A549 (cell line): ENCODE measurements around the gene ZNF502. TPM values are rescaled to one million over a fixed set of nuclear protein-coding genes. Genes with fewer than 3 reads are reported as not detected.
A peak's percentile ranks its signal among the peaks of the same experiment; 100 is the strongest.

Experiments
- ATAC-seq, 2 experiments: fragments of 200-7000 bp in 1 of 2; fragments of >200 bp in 1 of 2; cut with Nextera tagmentation in 1 of 2; cut with Tn5 transposase in 1 of 2; 3 replicates each; pipeline versions ENCODE4 v1.8.0 to v1.9.1; 2018 to 2020; ENCODE audit warnings: mild to moderate bottlenecking in 1 of 2, moderate library complexity in 1 of 2
- CTCF ChIA-PET: fragments of 300-600 bp; sonication (Branson Sonifier 250); formaldehyde crosslinking; extraction: SDS; loops from one replicate; lab custom pipeline; 2021; ENCODE audit warnings: antibody characterized with exemption, inconsistent platforms; lab: Yijun Ruan, JAX
- POLR2A ChIA-PET: fragments of 350-600 bp; formaldehyde crosslinking; extraction: SDS; loops from one replicate; lab custom pipeline; 2021; ENCODE audit warnings: antibody characterized with exemption, inconsistent platforms; lab: Yijun Ruan, JAX
- DNase-seq, 2 experiments: peaks; one replicate each; pipeline versions ENCODE4 v3.0.0 to v3.0.0-alpha.2; 2011 to 2016; ENCODE audit warnings: low read depth in 1 of 2, low spot score in 1 of 2
- FAIRE-seq: peaks from 2 replicates; lab custom pipeline; 2011; peaks lifted over from hg19 to GRCh38; lab: Jason Lieb, UNC
- H3K27ac ChIP-seq, 2 experiments: fragments of >200 bp; sonication (Bioruptor Twin); formaldehyde crosslinking; 3 replicates each; pipeline ENCODE4 v1.5.1; 2016 to 2017
- H3K4me1 ChIP-seq: fragments of >200 bp; sonication (Bioruptor Twin); formaldehyde crosslinking; 3 replicates; pipeline ENCODE4 v1.6.1; 2016
- H3K4me2 ChIP-seq: fragments of >200 bp; sonication (Bioruptor Twin); formaldehyde crosslinking; 3 replicates; pipeline ENCODE4 v1.6.1; 2016
- H3K4me3 ChIP-seq: fragments of >200 bp; sonication (Bioruptor Twin); formaldehyde crosslinking; 3 replicates; pipeline ENCODE4 v1.5.1; 2016
- H3K9me3 ChIP-seq: fragments of >200 bp; sonication (Bioruptor Twin); formaldehyde crosslinking; 3 replicates; pipeline ENCODE4 v1.6.1; 2016
- CHD2 ChIP-seq: fragments of 150-350 bp; IDR thresholded peaks from 2 replicates; pipeline ENCODE4 v1.6.1; 2014; ENCODE audit warnings: low read length; ENCODE audit not compliant: partially characterized antibody
- EHF ChIP-seq: fragments of 250-450 bp; sonication (Bioruptor Pico); IDR thresholded peaks from 2 replicates; pipeline ENCODE4 v1.5.0; 2020; ENCODE audit warnings: mild to moderate bottlenecking
- HDAC2 ChIP-seq: fragments of 200-600 bp; sonication (generic); IDR thresholded peaks from 2 replicates; pipeline ENCODE4 v1.6.1; 2016
- JUN ChIP-seq, 2 experiments: fragments of >200 bp; sonication (Bioruptor Twin); formaldehyde crosslinking; IDR thresholded peaks; 2 replicates in 1 of 2; 3 replicates in 1 of 2; pipeline ENCODE4 v1.6.1; 2016 to 2017
- KDM5A ChIP-seq: fragments of 200-600 bp; sonication (generic); IDR thresholded peaks from 2 replicates; pipeline ENCODE4 v1.6.1; 2016; ENCODE audit warnings: antibody characterized with exemption, mild to moderate bottlenecking
- MYC ChIP-seq: IDR thresholded peaks from 2 replicates; pipeline ENCODE4 v1.6.1; 2012; ENCODE audit warnings: mild to moderate bottlenecking, inconsistent platforms, low read length, improper control_type of control experiment, borderline replicate concordance
- NR3C1 ChIP-seq: fragments of >200 bp; sonication (Bioruptor Twin); formaldehyde crosslinking; IDR thresholded peaks from 3 replicates; pipeline ENCODE4 v1.6.1; 2017
- PHF8 ChIP-seq: fragments of 200-600 bp; sonication (generic); IDR thresholded peaks from 2 replicates; pipeline ENCODE4 v1.6.1; 2016; ENCODE audit warnings: low read depth, mild to moderate bottlenecking, antibody characterized with exemption, moderate library complexity, borderline replicate concordance
- POLR2A ChIP-seq: IDR thresholded peaks from 2 replicates; pipeline ENCODE4 v1.6.1; 2012; ENCODE audit warnings: mild to moderate bottlenecking, low read length
- RAD21 ChIP-seq, 2 experiments: fragments of >200 bp in 1 of 2; sonication (Bioruptor Twin) in 1 of 2; formaldehyde crosslinking in 1 of 2; IDR thresholded peaks in 1 of 2; conservative IDR thresholded peaks in 1 of 2; 2 replicates in 1 of 2; 3 replicates in 1 of 2; pipeline ENCODE4 v1.6.1; 2012 to 2018; ENCODE audit warnings: inconsistent platforms in 1 of 2
- RARB ChIP-seq: fragments of 250-450 bp; sonication (Bioruptor Pico); IDR thresholded peaks from 2 replicates; pipeline ENCODE4 v1.8.0; 2021; ENCODE audit warnings: mild to moderate bottlenecking, moderate library complexity
- RCOR1 ChIP-seq: fragments of 150-350 bp; IDR thresholded peaks from 2 replicates; pipeline ENCODE4 v1.6.1; 2014; ENCODE audit warnings: antibody characterized with exemption, low read length, low read depth
- RFX5 ChIP-seq: fragments of 450-650 bp; IDR thresholded peaks from 2 replicates; pipeline ENCODE4 v1.7.1; 2014; ENCODE audit warnings: antibody characterized with exemption, mild to moderate bottlenecking, moderate library complexity
- SMC3 ChIP-seq: fragments of >200 bp; sonication (Bioruptor Twin); formaldehyde crosslinking; IDR thresholded peaks from 3 replicates; pipeline ENCODE4 v1.6.1; 2018; ENCODE audit warnings: inconsistent platforms
- SREBF2 ChIP-seq: fragments of 450-650 bp; IDR thresholded peaks from 2 replicates; pipeline ENCODE4 v1.6.1; 2014; ENCODE audit warnings: mild to moderate bottlenecking, moderate library complexity
- WGBS: methylation state at CpG from one replicate; pipeline ENCODE4 v1.1.6; 2017; ENCODE audit errors: missing lambda C conversion rate; 5-methylcytosine and 5-hydroxymethylcytosine counted together
- polyA plus RNA-seq, 4 experiments: library from polyadenylated mRNA; depleted of rRNA in 3 of 4; stranded (reverse); fragments of >200 nt; fragmentation: RNase III in 1 of 4; extraction: RNeasy Plus Mini Kit Qiagen cat#74134 plus additional on column Dnase treatment in 1 of 4; gene quantifications; 2 replicates in 3 of 4; 3 replicates in 1 of 4; pipeline ENCODE4 v1.2.3, GENCODE V29; 2011 to 2017
- TF ChIP-seq, protein P1 (sequence below): IDR thresholded peaks from 2 replicates; pipeline ENCODE4 v1.6.1; 2012
- TF ChIP-seq, protein P2 (sequence below): IDR thresholded peaks from 2 replicates; pipeline ENCODE4 v1.6.1; 2012; ENCODE audit warnings: low read depth, borderline replicate concordance
- TF ChIP-seq, protein P3 (sequence below): fragments of 200-600 bp; sonication (generic); IDR thresholded peaks from 2 replicates; pipeline ENCODE4 v1.6.1; 2016; ENCODE audit warnings: antibody characterized with exemption, mild to moderate bottlenecking, moderate library complexity
- TF ChIP-seq, protein P4 (sequence below): fragments of >200 bp; sonication (Bioruptor Twin); formaldehyde crosslinking; IDR thresholded peaks from 3 replicates; pipeline ENCODE4 v1.6.1; 2016
- TF ChIP-seq, protein P5 (sequence below): fragments of 450-650 bp; IDR thresholded peaks from 2 replicates; pipeline ENCODE4 v1.6.1; 2014; ENCODE audit warnings: antibody characterized with exemption

The ZNF502 gene
- polyA plus RNA-seq, 2 of the 4 experiments (the other 2 are of a cell fraction): 1.5 to 3.3 TPM

DNA sequence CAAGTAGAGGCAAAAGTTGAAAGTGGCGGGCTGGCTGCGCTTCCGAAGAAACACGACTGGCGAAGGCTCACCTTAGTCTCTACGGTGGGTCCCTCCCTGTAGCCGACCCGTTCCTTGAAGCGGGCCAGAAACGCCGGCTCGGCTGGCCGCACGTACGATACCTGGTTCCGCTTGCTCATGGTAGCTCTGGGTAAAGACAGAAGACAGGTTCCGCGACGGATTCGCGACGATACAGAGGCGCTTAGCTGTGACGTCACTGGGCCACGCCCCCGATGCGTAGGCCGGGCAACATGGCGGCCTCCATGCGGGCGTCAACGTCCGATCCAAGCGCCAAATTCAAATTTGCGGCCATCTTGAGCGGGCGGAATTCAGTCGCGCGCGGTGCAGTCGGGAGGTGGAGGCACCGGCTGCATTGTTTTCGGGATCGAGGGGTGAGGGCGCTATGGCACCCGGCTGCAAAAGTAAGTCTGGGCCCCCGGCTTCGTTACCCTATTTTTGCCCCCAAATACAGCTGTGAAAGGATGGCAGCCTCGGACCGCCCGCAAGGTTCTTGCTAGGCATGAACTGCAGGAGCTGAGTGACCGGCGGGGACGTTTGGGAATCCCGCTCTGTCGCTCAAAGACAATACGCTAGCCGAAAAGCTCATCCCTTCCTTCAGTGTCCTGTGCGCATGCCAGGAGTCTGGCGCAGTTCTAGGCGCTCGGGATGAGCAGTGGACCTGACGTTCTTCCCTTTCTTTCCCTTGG is 49.1 kb downstream of the ZNF502 start, which contains the start of the genes KIAA1143 and KIF15:
Gene KIAA1143, minus strand, starts transcription at position 196 of the 746 bp plus-strand sequence. Its CDS starts 17 bp downstream, at position 179.
Gene KIF15, plus strand, starts transcription at position 371 of the 746 bp plus-strand sequence. Its CDS starts 72 bp downstream, at position 443.
- TF ChIP-seq, protein P1, sequence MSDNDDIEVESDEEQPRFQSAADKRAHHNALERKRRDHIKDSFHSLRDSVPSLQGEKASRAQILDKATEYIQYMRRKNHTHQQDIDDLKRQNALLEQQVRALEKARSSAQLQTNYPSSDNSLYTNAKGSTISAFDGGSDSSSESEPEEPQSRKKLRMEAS: peak; percentile 92
- TF ChIP-seq JUN (IDR thresholded peaks at IDR 0.05) (peak in 1 of 2 experiments; percentile 78; a peak in 2 of 5 replicates), KDM5A (peak; percentile 62; the same call in 1 of the 2 replicates), POLR2A (peak; percentile 44), SREBF2 (no peak), HDAC2 (peak; percentile 70; the same call in 1 of the 2 replicates), MYC (no peak), RAD21 (conservative IDR thresholded peaks at IDR 0.05 in 1 of 2, IDR thresholded peaks at IDR 0.05 in 1 of 2) (0 out of 5 replicates have a peak, but pooled peaks of 1 of the 2 experiments have one; percentile 7), RFX5 (0 out of 2 replicates have a peak, but pooled peaks have one; percentile 42), SMC3 (0 out of 3 replicates have a peak, but pooled peaks have one; percentile 7), PHF8 (peak; percentile 56; the same call in 1 of the 2 replicates), RCOR1 (no peak)
- TF ChIP-seq, protein P2, sequence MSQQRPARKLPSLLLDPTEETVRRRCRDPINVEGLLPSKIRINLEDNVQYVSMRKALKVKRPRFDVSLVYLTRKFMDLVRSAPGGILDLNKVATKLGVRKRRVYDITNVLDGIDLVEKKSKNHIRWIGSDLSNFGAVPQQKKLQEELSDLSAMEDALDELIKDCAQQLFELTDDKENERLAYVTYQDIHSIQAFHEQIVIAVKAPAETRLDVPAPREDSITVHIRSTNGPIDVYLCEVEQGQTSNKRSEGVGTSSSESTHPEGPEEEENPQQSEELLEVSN: peak; percentile 77; the same call in 1 of the 2 replicates
- TF ChIP-seq, protein P3, sequence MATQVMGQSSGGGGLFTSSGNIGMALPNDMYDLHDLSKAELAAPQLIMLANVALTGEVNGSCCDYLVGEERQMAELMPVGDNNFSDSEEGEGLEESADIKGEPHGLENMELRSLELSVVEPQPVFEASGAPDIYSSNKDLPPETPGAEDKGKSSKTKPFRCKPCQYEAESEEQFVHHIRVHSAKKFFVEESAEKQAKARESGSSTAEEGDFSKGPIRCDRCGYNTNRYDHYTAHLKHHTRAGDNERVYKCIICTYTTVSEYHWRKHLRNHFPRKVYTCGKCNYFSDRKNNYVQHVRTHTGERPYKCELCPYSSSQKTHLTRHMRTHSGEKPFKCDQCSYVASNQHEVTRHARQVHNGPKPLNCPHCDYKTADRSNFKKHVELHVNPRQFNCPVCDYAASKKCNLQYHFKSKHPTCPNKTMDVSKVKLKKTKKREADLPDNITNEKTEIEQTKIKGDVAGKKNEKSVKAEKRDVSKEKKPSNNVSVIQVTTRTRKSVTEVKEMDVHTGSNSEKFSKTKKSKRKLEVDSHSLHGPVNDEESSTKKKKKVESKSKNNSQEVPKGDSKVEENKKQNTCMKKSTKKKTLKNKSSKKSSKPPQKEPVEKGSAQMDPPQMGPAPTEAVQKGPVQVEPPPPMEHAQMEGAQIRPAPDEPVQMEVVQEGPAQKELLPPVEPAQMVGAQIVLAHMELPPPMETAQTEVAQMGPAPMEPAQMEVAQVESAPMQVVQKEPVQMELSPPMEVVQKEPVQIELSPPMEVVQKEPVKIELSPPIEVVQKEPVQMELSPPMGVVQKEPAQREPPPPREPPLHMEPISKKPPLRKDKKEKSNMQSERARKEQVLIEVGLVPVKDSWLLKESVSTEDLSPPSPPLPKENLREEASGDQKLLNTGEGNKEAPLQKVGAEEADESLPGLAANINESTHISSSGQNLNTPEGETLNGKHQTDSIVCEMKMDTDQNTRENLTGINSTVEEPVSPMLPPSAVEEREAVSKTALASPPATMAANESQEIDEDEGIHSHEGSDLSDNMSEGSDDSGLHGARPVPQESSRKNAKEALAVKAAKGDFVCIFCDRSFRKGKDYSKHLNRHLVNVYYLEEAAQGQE: no peak
- TF ChIP-seq, protein P4, sequence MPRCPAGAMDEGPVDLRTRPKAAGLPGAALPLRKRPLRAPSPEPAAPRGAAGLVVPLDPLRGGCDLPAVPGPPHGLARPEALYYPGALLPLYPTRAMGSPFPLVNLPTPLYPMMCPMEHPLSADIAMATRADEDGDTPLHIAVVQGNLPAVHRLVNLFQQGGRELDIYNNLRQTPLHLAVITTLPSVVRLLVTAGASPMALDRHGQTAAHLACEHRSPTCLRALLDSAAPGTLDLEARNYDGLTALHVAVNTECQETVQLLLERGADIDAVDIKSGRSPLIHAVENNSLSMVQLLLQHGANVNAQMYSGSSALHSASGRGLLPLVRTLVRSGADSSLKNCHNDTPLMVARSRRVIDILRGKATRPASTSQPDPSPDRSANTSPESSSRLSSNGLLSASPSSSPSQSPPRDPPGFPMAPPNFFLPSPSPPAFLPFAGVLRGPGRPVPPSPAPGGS: 0 out of 3 replicates have a peak, but pooled peaks have one; percentile 19
- H3K4me3 ChIP-seq: peak within 1 kb of the TSS; percentile 82
- DNase-seq (peak; percentile 69 to 96), ATAC-seq (peak; percentile 95 to 96), FAIRE-seq (no peak)
- peaks cover 47% of the 10 kb centered on the region for H3K9me3 ChIP-seq
- WGBS: 2% methylated on average over 22 of the region's 64 CpGs
- ChIA-PET CTCF (interaction anchor here (0.7 to 1.3 kb wide), 2 partner anchors 112 to 219 kb away, joined by 3 read pairs; no protein-coding TSS in a partner anchor), POLR2A (interaction anchor here (0.5 to 1.5 kb wide), 8 partner anchors 49 to 423 kb away, joined by 3 to 8 read pairs (median 5); partner anchors contain the start of genes EXOSC7, TCAIM, ZDHHC3 and ZNF502)
- peak within 1 kb of the TSS; percentile 90 to 95 for H3K27ac ChIP-seq
- H3K4me2 ChIP-seq: peak within 1 kb of the TSS; percentile 86
- H3K4me1 ChIP-seq: no peaks in the 10 kb centered on the region

DNA sequence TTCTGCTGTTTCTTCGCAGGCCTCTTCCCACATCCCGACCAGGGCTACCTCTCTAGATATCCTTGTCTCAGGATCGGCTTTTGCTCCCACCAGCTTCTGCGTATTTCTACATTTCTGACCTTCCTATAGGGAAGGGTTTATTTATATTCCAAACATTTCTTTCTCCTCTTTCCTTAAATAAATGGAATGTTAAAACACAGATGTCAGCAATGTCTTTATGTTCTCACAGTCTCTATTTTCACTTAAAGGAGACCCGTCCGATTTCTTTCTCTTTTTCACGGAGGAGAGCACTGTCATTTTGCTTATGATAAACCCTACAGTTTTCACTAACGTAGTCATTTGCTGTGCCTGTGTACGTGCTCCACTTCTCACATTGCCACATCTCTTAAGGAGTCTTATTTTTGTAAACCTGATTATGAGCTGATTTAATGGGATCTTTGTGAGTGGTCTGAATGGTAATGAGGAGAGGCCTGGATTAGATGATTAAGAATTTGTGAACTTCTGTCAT is 49.8 kb downstream of the ZNF502 start:
- ChIA-PET CTCF (interaction anchor here (0.6 to 1.3 kb wide), 3 partner anchors 111 to 218 kb away, joined by 3 read pairs; no protein-coding TSS in a partner anchor), POLR2A (interaction anchor here (1.1 to 1.5 kb wide), 5 partner anchors 50 to 424 kb away, joined by 5 to 8 read pairs (median 5); partner anchors contain the start of genes EXOSC7, TCAIM, ZDHHC3 and ZNF502)
- FAIRE-seq: no peak
- WGBS: 2% methylated on average over 9 of the region's 9 CpGs
- Histone ChIP-seq H3K4me3 (peak overlapping the region; percentile 82), H3K27ac (peak overlapping the region; percentile 90 to 95), H3K9me3 (peaks cover 42% of the 10 kb centered on the region), H3K4me1 (no peaks in the 10 kb centered on the region), H3K4me2 (peak overlapping the region; percentile 86)
- TF ChIP-seq RARB (CRISPR knock-in tag) (no peak), CHD2 (no peak), EHF (no peak), KDM5A (no peak), NR3C1 (no peak)
- TF ChIP-seq, protein P5, sequence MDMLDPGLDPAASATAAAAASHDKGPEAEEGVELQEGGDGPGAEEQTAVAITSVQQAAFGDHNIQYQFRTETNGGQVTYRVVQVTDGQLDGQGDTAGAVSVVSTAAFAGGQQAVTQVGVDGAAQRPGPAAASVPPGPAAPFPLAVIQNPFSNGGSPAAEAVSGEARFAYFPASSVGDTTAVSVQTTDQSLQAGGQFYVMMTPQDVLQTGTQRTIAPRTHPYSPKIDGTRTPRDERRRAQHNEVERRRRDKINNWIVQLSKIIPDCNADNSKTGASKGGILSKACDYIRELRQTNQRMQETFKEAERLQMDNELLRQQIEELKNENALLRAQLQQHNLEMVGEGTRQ: no peak
- ATAC-seq: peak; percentile 41 to 71; a peak in 5 of 6 replicates
- DNase-seq: no peak
